GM18909 (cell line): ENCODE data around the gene FHIT.

Experiments
- ATAC-seq: cut with Tn5 transposase; IDR thresholded peaks from one replicate; pipeline ENCODE4 v1.9.1; 2021; ENCODE audit warnings: mild to moderate bottlenecking; ENCODE audit not compliant: unreplicated experiment, poor library complexity

FHIT gene

GRCh38 chr3:60600848-60601247 lies 650.4 kb downstream of the FHIT start:
- no peak for ATAC-seq

GRCh38 chr3:60599586-60599985 lies 651.7 kb downstream of the FHIT start:
- ATAC-seq, result no peak

- no peak for ATAC-seq
These were observed 652.6 kb downstream of the FHIT start for GRCh38 chr3:60598671-60599070.

- ATAC-seq, result no peak
These were observed 657.2 kb downstream of the FHIT start for GRCh38 chr3:60594025-60594424.

- no peak for ATAC-seq
These were observed 660.0 kb downstream of the FHIT start for GRCh38 chr3:60591267-60591666.

- ATAC-seq, result no peak
These were observed 662.4 kb downstream of the FHIT start for GRCh38 chr3:60588806-60589205.

GRCh38 chr3:60585918-60586317 lies 665.3 kb downstream of the FHIT start:
- ATAC-seq, result no peak

- ATAC-seq, result no peak
These were observed 667.0 kb downstream of the FHIT start for GRCh38 chr3:60584250-60584649.

GRCh38 chr3:60582288-60582687 lies 669.0 kb downstream of the FHIT start:
- ATAC-seq, result no peak

GRCh38 chr3:60580809-60581208 lies 670.4 kb downstream of the FHIT start:
- no peak for ATAC-seq

GRCh38 chr3:60579734-60580133 lies 671.5 kb downstream of the FHIT start:
- ATAC-seq, result no peak

- no peak for ATAC-seq
These were observed 672.3 kb downstream of the FHIT start for GRCh38 chr3:60578936-60579335.

- no peak for ATAC-seq
These were observed 673.7 kb downstream of the FHIT start for GRCh38 chr3:60577601-60578000.

GRCh38 chr3:60575718-60576272 lies 675.5 kb downstream of the FHIT start:
- no peak for ATAC-seq

- ATAC-seq, result no peak
These were observed 677.0 kb downstream of the FHIT start for GRCh38 chr3:60574046-60574769.

GRCh38 chr3:60573494-60573893 lies 677.8 kb downstream of the FHIT start:
- ATAC-seq, result no peak

- ATAC-seq, result no peak
These were observed 679.7 kb downstream of the FHIT start for GRCh38 chr3:60571511-60571910.

- ATAC-seq, result no peak
These were observed 694.1 kb downstream of the FHIT start for GRCh38 chr3:60557122-60557521.

GRCh38 chr3:60555686-60556354 lies 695.4 kb downstream of the FHIT start:
- ATAC-seq, result peak; percentile 94

GRCh38 chr3:60553144-60553543 lies 698.1 kb downstream of the FHIT start:
- no peak for ATAC-seq

- no peak for ATAC-seq
These were observed 698.7 kb downstream of the FHIT start for GRCh38 chr3:60552581-60552980.
